GM08714 (cell line): ENCODE measurements around the gene DCHS1.
A peak's percentile ranks its signal among the peaks of the same experiment; 100 is the strongest.

Experiments
- H3K4me3 ChIP-seq: fragments of 200-500 bp; sonication (Bioruptor generic); 2 replicates; pipeline ENCODE4 v1.5.1; 2014; ENCODE audit warnings: mild to moderate bottlenecking, low read length, inconsistent platforms
- ZNF274 ChIP-seq: IDR thresholded peaks from 2 replicates; pipeline ENCODE4 v1.6.1; 2012; ENCODE audit warnings: mild to moderate bottlenecking, low read depth, low read length

Gene DCHS1

GRCh38 chr11:6681949-6682348, 26.3 kb upstream of the DCHS1 start:
- peak overlapping the region; percentile 95 for H3K4me3 ChIP-seq
- TF ChIP-seq ZNF274, result no peak

GRCh38 chr11:6681505-6681904, 25.9 kb upstream of the DCHS1 start:
- peak overlapping the region; percentile 95 for H3K4me3 ChIP-seq
- TF ChIP-seq ZNF274, result no peak

- TF ChIP-seq ZNF274, result no peak
- H3K4me3 ChIP-seq, result no peak overlapping the region
Measured at GRCh38 chr11:6677018-6677417, 21.4 kb upstream of the DCHS1 start.

- no peak overlapping the region for H3K4me3 ChIP-seq
- TF ChIP-seq ZNF274, result no peak
Measured at GRCh38 chr11:6674862-6675261, 19.3 kb upstream of the DCHS1 start.

GRCh38 chr11:6674219-6674597, 18.6 kb upstream of the DCHS1 start:
- H3K4me3 ChIP-seq, result no peak overlapping the region
- TF ChIP-seq ZNF274, result no peak

GRCh38 chr11:6673523-6674218, 18.1 kb upstream of the DCHS1 start:
- TF ChIP-seq ZNF274, result no peak
- H3K4me3 ChIP-seq, result no peak overlapping the region

GRCh38 chr11:6671991-6672390, 16.4 kb upstream of the DCHS1 start:
- TF ChIP-seq ZNF274, result no peak
- no peak overlapping the region for H3K4me3 ChIP-seq

GRCh38 chr11:6670202-6670830, 14.7 kb upstream of the DCHS1 start:
- no peak overlapping the region for H3K4me3 ChIP-seq
- no peak for TF ChIP-seq ZNF274

- H3K4me3 ChIP-seq, result no peak overlapping the region
- no peak for TF ChIP-seq ZNF274
Measured at GRCh38 chr11:6667733-6668374, 12.2 kb upstream of the DCHS1 start.

- H3K4me3 ChIP-seq, result no peak overlapping the region
- no peak for TF ChIP-seq ZNF274
Measured at GRCh38 chr11:6666302-6667183, 10.9 kb upstream of the DCHS1 start.

- no peak overlapping the region for H3K4me3 ChIP-seq
- no peak for TF ChIP-seq ZNF274
Measured at GRCh38 chr11:6664551-6664950, 8.9 kb upstream of the DCHS1 start.

GRCh38 chr11:6663794-6664469, 8.3 kb upstream of the DCHS1 start:
- no peak for TF ChIP-seq ZNF274
- no peak overlapping the region for H3K4me3 ChIP-seq

GRCh38 chr11:6660712-6661111, 5.1 kb upstream of the DCHS1 start:
- no peak for TF ChIP-seq ZNF274

GRCh38 chr11:6658647-6659046, 3.0 kb upstream of the DCHS1 start:
- TF ChIP-seq ZNF274, result no peak
- no peak overlapping the region for H3K4me3 ChIP-seq

More at GRCh38 chr11:6660712-6661111, 5.1 kb upstream of the DCHS1 start:
- no peak overlapping the region for H3K4me3 ChIP-seq

GRCh38 chr11:6657346-6657745, 1.7 kb upstream of the DCHS1 start:
- no peak for TF ChIP-seq ZNF274

More at GRCh38 chr11:6657346-6657745, 1.7 kb upstream of the DCHS1 start:
- no peak overlapping the region for H3K4me3 ChIP-seq
